Stimulated activated CD4-positive, alpha-beta T cell treated with anti-CD3 and anti-CD28 coated beads, Interleukin-12 subunit alpha, Interleukin-12 subunit beta, amount 100 ng/mL, for 24 hours (primary cell): Measurements from ENCODE around the gene CLIC3.

ENCODE experiments used
- DNase-seq, 2 experiments: peaks; one replicate each; pipeline ENCODE4 v3.0.0-alpha.2; 2020; ENCODE audit warnings: low read depth in 2 of 2

CLIC3 gene

GRCh38 chr9:136964171-136964689 is 32.1 kb downstream of the CLIC3 start:
- no peak for DNase-seq

GRCh38 chr9:136963751-136964150 is 32.6 kb downstream of the CLIC3 start:
- DNase-seq: no peak

DNA sequence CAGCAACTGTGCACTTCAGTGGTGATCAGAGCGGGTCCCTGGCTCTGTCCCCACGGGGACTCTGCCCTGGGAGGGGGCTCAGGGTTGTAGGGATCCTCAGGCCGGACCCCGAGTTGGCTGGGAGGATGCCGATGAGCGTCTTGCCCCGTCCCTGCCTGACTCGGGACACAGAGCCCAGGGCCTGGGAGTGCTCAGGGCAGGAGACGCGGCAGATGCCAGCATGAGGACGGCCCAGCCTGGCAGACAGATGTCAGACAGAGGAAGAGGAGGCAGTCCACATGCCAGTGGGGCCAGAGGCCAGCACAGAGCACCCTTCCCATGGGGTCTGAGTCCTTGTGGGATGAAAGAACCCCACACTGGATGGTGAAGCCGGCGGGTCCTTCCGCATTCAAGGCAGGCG is 33.0 kb downstream of the CLIC3 start:
- DNase-seq: no peak

- DNase-seq: no peak
These were observed 33.6 kb downstream of the CLIC3 start for GRCh38 chr9:136962701-136963248.

GRCh38 chr9:136962163-136962562 is 34.2 kb downstream of the CLIC3 start:
- DNase-seq: no peak

- no peak for DNase-seq
These were observed 34.9 kb downstream of the CLIC3 start for GRCh38 chr9:136961279-136962065.

DNA sequence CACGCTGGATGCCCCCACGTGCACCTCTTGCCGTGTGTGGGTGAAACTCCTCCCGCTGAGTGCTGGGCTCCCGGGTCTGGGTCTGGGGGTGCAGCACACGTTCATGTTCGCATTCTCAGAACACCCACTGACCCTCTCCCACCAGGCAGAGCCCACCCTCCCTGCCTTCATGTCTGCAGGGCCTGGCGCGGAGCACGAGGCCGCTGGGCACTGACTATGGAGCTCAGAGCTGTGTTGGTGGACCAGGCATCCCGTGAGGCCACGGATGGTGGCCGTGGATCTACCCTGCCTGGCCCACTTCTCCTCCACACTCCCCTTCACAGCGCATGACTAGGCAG is 35.5 kb downstream of the CLIC3 start:
- DNase-seq: no peak

- DNase-seq: no peak
These were observed 36.0 kb downstream of the CLIC3 start for GRCh38 chr9:136960212-136960937.

- no peak for DNase-seq
These were observed 37.2 kb downstream of the CLIC3 start for GRCh38 chr9:136958898-136959850.

- DNase-seq: no peak
These were observed 37.9 kb downstream of the CLIC3 start for GRCh38 chr9:136958473-136958872.

- DNase-seq: no peak
These were observed 38.5 kb downstream of the CLIC3 start for GRCh38 chr9:136957901-136958300.

DNA sequence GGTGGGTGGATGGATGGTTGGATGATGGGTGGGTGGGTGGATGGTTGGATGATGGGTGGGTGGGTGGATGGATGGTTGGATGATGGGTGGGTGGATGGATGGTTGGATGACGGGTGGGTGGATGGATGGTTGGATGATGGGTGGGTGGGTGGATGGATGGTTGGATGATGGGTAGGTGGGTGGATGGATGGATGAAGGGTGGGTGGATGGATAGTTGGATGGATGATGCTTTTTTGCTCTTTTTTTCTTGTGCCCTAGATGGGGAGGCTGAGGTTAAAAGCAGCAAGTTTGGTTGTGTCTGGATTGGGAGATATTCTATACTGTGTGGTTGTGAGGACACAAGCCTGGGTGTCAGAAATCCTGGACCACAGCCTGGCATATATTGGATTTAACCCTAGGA is 38.9 kb downstream of the CLIC3 start:
- no peak for DNase-seq

GRCh38 chr9:136956604-136957003 is 39.8 kb downstream of the CLIC3 start:
- no peak for DNase-seq

DNA sequence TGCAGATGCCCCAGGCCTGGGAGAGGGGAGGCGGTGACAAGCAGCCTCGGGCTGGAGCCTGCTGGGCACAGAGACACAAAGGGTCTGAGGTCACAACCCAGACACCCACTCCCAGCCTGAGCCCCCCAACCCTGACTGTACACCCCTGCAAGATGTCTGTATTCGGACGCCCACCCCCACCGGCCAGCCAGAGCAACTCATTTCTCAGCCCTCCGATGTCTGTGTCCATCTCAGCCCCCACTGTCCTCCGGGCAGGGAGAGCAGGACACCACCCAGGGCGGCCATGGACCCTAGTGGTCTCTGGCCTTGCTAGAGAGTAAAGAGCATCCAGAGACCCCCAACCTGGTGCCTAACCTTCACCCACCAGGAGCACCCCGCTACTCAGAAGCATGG is 40.4 kb downstream of the CLIC3 start:
- no peak for DNase-seq

GRCh38 chr9:136955202-136955942 is 41.0 kb downstream of the CLIC3 start:
- DNase-seq: no peak

- DNase-seq: no peak
These were observed 41.9 kb downstream of the CLIC3 start for GRCh38 chr9:136954270-136955083.

- no peak for DNase-seq
These were observed 42.5 kb downstream of the CLIC3 start for GRCh38 chr9:136953771-136954269.

DNA sequence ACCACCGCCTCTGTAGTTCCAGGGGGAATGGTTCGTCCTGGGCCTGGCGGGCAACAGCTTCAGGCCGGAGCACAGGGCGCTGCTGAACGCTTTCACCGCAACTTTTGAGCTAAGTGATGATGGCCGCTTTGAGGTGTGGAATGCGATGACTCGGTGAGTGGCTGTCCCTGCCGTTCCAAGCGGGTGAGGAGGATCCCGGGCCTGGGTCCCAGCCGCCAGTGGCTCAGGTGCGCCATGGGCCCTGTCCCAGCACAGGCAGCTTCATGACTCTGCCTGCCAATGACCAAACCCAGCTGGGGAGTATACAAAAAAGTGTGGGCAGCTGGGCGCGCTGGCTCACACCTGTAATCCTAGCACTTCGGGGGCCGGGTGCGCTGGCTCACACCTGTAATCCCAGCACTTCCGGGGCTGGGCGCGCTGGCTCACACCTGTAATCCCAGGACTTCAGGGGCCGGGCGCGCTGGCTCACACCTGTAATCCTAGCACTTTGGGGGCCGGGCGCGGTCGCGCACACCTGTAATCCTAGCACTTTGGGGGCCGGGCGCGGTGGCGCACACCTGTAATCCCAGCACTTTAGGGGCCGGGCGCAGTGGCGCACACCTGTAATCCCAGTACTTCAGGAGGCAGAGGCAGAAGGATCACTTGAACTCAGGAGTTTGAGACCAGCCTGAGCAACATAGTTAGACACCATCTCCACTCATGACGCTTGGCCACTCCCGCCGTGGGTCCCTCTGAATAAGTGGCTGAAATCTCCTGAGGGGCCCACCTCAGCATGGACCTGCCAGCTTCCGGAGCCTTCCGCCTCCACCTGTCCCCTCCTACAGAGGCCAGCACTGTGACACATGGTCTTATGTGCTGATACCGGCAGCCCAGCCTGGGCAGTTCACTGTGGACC is 43.2 kb downstream of the CLIC3 start:
- DNase-seq: no peak

- no peak for DNase-seq
These were observed 44.0 kb downstream of the CLIC3 start for GRCh38 chr9:136952321-136952850.
